Activated B cell treated with CpG ODN at 0.5 μM for 24 hours (primary cell): ENCODE measurements around the gene MAPK7. TPM values are rescaled to one million over a fixed set of nuclear protein-coding genes. Genes with fewer than 3 reads are reported as not detected.

Experiments
- ATAC-seq: fragments of 200-7000 bp; cut with Tn5 transposase; one replicate; pipeline ENCODE4 v1.10.0; 2021; ENCODE audit warnings: low read depth, mild to moderate bottlenecking, moderate library complexity
- CTCF ChIA-PET: fragments of 350-600 bp; sonication (Branson Sonifier 250); formaldehyde crosslinking; loops from one replicate; lab custom pipeline; 2021; ENCODE audit warnings: antibody characterized with exemption; lab: Charles Lee
- POLR2A ChIA-PET: fragments of 350-600 bp; sonication (Branson Sonifier 250); formaldehyde crosslinking; loops from one replicate; lab custom pipeline; 2021; ENCODE audit warnings: antibody characterized with exemption; lab: Charles Lee
- DNase-seq: peaks from one replicate; pipeline ENCODE4 v3.0.0; 2022
- H3K27ac Mint-ChIP-seq: one replicate; pipeline ENCODE4 v1.8.0; 2020; ENCODE audit warnings: mixed read lengths
- H3K27me3 Mint-ChIP-seq: one replicate; pipeline ENCODE4 v1.8.0; 2021; ENCODE audit warnings: mixed read lengths
- H3K36me3 Mint-ChIP-seq: one replicate; pipeline ENCODE4 v1.8.0; 2021; ENCODE audit warnings: low read depth, mixed read lengths
- H3K4me1 Mint-ChIP-seq: one replicate; pipeline ENCODE4 v1.8.0; 2021; ENCODE audit warnings: mixed read lengths
- H3K4me3 Mint-ChIP-seq: one replicate; pipeline ENCODE4 v1.8.0; 2020; ENCODE audit warnings: mild to moderate bottlenecking, mixed read lengths
- H3K9me3 Mint-ChIP-seq: one replicate; pipeline ENCODE4 v1.8.0; 2020; ENCODE audit warnings: mixed read lengths
- intact Hi-C: fragments of 100-400 bp; cut with micrococcal nuclease; formaldehyde crosslinking; loops from one replicate; pipeline ENCODE4 v1.15.1; 2024
- total RNA-seq: library from RNA; stranded (reverse); gene quantifications from 2 replicates; pipeline ENCODE4 v1.2.3, GENCODE V29; 2022
- TF ChIP-seq, protein P1 (sequence below): fragments of 200-600 bp; IDR thresholded peaks from one replicate; pipeline ENCODE4 v1.8.0; 2022; ENCODE audit warnings: antibody characterized with exemption, mild to moderate bottlenecking

Gene MAPK7
- total RNA-seq, 1 donor from 2014 or later, result 24.0 TPM

DNA sequence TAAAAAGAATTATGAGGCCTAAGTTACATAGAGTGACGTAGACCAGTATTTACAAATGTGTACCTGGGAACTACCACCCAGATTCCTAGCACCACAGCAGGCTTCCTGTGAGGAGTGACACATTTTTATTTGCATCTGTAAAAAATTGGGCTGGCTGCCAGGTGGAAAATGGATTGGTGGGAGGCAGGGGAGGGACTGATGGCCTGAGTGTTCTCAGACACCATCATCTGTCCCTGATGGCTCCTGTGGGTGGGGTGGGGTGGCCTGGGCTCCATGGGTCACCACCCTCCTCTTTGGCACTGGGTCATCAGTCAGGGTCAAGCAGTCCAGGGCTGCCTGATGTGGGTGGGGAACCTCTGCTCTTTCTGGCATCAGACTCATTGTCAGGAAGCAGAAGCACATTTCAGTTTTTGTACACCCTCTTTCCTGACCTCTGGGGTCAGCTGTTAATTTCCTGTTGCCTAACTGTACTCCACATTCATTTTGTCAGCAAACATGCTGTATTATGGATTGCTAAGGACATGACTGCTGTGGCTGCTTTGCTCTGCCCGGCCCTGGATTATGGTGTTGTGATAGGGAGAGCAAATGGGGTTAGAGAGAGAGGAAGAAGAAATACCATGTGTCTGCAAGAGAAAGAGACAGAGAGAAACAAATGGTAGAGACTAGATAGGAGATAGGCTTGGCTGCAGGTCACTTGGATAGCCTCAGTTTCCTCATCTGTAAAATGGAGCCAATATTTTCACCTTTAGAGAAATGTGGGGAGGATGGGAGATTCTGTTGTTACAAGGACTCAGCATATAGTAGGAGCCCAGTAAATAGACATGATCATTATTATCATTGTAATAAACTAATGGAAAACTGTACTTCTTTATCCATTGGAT is 20.2 kb downstream of the MAPK7 start:
- H3K9me3 Mint-ChIP-seq, result no peaks in the 10 kb centered on the region
- H3K36me3 Mint-ChIP-seq, result no peaks in the 10 kb centered on the region
- no peak overlapping the region for H3K4me3 Mint-ChIP-seq
- no peak for ATAC-seq
- no peak overlapping the region for H3K27ac Mint-ChIP-seq
- peaks cover 5% of the 10 kb centered on the region for H3K27me3 Mint-ChIP-seq
- POLR2A ChIA-PET, result no interaction called here
- no peak for DNase-seq
- intact Hi-C loops, result no loop called here
- H3K4me1 Mint-ChIP-seq, result no peaks in the 10 kb centered on the region
- CTCF ChIA-PET, result no interaction called here
- TF ChIP-seq, protein P1, sequence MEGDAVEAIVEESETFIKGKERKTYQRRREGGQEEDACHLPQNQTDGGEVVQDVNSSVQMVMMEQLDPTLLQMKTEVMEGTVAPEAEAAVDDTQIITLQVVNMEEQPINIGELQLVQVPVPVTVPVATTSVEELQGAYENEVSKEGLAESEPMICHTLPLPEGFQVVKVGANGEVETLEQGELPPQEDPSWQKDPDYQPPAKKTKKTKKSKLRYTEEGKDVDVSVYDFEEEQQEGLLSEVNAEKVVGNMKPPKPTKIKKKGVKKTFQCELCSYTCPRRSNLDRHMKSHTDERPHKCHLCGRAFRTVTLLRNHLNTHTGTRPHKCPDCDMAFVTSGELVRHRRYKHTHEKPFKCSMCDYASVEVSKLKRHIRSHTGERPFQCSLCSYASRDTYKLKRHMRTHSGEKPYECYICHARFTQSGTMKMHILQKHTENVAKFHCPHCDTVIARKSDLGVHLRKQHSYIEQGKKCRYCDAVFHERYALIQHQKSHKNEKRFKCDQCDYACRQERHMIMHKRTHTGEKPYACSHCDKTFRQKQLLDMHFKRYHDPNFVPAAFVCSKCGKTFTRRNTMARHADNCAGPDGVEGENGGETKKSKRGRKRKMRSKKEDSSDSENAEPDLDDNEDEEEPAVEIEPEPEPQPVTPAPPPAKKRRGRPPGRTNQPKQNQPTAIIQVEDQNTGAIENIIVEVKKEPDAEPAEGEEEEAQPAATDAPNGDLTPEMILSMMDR, result no peak

DNA sequence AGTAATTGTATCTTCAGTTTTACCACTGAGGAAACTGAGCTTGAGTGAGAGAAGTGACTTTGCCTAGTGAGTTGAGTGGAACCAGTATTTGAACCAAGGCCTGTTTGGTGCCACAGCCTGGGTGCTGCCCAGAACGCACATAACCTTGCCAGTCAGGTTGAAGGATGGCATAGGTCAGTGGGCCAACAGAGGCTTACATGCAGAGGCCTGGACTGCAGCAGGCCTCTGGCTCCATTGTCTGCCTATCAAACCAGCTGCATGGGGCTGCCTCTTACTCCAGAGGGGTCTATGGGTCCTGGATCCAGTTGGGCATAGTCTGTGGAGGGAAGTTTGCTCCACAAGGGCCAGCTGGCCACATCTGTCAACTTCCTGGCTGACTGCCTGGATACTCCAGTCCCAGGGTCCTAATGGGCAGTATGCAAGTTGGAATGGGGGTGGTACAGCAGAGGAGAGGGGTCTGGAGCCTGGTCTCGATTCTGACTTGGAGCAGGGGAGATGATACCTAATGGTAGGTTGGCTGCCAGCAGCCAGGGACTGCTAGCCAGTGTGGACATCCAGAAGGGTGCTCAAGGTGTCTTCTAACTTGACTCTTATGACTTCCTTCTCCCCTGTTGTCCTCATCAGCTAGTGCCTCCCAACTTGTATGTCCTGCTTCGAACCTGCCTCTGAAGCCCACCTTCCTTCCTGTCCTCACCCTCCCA is 21.6 kb downstream of the MAPK7 start:
- POLR2A ChIA-PET, result interaction anchor here (0.5 kb wide), 1 partner anchor 365 kb away, joined by 3 read pairs; no protein-coding TSS in a partner anchor
- no peaks in the 10 kb centered on the region for H3K36me3 Mint-ChIP-seq
- ATAC-seq, result no peak
- no peaks in the 10 kb centered on the region for H3K4me1 Mint-ChIP-seq
- no peak for DNase-seq
- no peak overlapping the region for H3K27ac Mint-ChIP-seq
- H3K9me3 Mint-ChIP-seq, result no peaks in the 10 kb centered on the region
- CTCF ChIA-PET, result no interaction called here
- peaks cover 5% of the 10 kb centered on the region for H3K27me3 Mint-ChIP-seq
- intact Hi-C loops, result no loop called here
- H3K4me3 Mint-ChIP-seq, result no peak overlapping the region
- TF ChIP-seq, protein P1, result no peak

DNA sequence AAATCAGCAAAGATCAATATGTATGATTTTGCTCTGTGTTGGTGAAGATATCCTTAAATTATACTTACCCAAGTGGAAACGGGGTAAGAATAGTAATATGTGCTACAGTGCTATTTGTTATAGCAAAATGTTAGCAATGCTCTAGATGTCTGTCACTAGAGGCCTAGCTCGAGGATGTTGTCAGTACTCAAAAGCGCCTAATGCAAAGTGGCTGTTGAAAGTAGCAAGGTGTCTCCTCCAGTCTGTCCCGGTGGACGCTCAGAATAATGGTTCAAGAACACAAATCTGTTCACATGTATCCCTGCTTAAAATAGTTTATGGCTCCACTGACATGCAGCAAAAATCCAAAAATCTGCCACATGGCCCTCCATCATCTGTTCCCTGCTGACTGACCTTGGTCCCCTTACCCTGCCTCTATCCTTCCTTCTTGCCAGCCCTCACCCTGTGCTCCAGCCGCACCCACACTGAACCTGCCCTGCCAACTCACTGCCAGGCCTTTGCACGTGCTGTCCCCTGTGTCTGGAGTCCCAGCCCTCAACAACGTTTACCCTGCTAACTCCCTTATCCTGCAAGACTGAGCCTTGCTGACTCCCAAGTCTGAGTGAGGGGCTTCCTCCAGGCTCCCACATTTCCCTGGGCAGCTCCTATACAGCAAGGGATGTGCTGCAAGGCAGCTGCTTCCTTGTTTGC is 23.2 kb downstream of the MAPK7 start:
- ChIA-PET POLR2A (no interaction called here), CTCF (interaction anchor here (0.6 kb wide), 1 partner anchor 51 kb away, joined by 4 read pairs; no protein-coding TSS in a partner anchor)
- Mint-ChIP-seq H3K4me1 (no peaks in the 10 kb centered on the region), H3K27ac (no peak overlapping the region), H3K9me3 (no peaks in the 10 kb centered on the region), H3K36me3 (no peaks in the 10 kb centered on the region), H3K27me3 (peaks cover 5% of the 10 kb centered on the region), H3K4me3 (no peak overlapping the region)
- intact Hi-C loops, result no loop called here
- no peak for ATAC-seq
- no peak for DNase-seq
- TF ChIP-seq, protein P1, result no peak

DNA sequence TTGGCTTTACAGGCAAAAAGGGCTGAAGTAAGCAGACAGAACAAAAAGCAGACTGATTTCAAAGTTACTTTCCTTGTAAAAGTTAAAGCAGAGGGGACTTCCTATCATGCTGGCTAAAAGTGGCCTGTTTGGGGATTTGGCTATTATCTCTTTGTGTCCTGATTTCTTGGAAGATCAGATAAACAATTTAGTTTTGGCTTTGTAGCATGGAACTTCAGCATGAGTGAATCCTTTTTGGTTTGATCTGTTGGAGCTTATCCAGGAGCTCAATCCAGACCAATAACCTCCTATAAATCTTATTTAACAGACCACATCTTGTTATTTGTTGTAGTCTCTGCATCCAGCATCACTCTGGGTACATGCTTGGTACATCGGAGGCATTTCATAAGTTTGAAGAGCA is 23.9 kb downstream of the MAPK7 start:
- H3K27ac Mint-ChIP-seq, result no peak overlapping the region
- no peaks in the 10 kb centered on the region for H3K9me3 Mint-ChIP-seq
- intact Hi-C loops, result no loop called here
- TF ChIP-seq, protein P1, result no peak
- H3K27me3 Mint-ChIP-seq, result peaks cover 5% of the 10 kb centered on the region
- H3K36me3 Mint-ChIP-seq, result no peaks in the 10 kb centered on the region
- H3K4me1 Mint-ChIP-seq, result no peaks in the 10 kb centered on the region
- ATAC-seq (no peak), DNase-seq (no peak)
- ChIA-PET POLR2A (no interaction called here), CTCF (no interaction called here)
- H3K4me3 Mint-ChIP-seq, result no peak overlapping the region

DNA sequence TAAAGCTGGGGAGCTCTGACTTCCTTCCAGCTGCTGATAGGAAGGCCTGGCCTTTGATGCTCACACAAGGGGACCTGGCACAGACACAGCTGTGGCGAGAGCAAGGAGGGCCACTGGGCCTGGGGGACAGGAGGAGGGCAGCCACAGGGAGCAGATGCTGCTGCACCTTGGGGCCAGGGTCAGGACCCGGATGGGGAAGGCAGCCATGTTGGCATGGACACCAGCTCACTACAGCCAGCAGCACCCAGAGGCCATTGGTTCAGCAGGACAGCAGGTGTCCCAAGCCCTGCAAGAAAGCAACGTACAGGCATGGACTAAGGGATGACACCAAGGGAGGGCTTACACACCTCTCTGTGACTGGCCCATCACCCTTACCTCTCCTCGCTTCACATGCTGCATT is 24.7 kb downstream of the MAPK7 start:
- Mint-ChIP-seq H3K4me3 (no peak overlapping the region), H3K9me3 (no peaks in the 10 kb centered on the region), H3K27me3 (peaks cover 4% of the 10 kb centered on the region), H3K4me1 (no peaks in the 10 kb centered on the region), H3K27ac (no peak overlapping the region), H3K36me3 (no peaks in the 10 kb centered on the region)
- intact Hi-C loops, result no loop called here
- TF ChIP-seq, protein P1, result no peak
- ChIA-PET CTCF (no interaction called here), POLR2A (no interaction called here)
- no peak for ATAC-seq
- no peak for DNase-seq
